ENCODE measurements around the gene PPP2R5B.
A peak's percentile ranks its signal among the peaks of the same experiment; 100 is the strongest.

PPP2R5B gene

DNA sequence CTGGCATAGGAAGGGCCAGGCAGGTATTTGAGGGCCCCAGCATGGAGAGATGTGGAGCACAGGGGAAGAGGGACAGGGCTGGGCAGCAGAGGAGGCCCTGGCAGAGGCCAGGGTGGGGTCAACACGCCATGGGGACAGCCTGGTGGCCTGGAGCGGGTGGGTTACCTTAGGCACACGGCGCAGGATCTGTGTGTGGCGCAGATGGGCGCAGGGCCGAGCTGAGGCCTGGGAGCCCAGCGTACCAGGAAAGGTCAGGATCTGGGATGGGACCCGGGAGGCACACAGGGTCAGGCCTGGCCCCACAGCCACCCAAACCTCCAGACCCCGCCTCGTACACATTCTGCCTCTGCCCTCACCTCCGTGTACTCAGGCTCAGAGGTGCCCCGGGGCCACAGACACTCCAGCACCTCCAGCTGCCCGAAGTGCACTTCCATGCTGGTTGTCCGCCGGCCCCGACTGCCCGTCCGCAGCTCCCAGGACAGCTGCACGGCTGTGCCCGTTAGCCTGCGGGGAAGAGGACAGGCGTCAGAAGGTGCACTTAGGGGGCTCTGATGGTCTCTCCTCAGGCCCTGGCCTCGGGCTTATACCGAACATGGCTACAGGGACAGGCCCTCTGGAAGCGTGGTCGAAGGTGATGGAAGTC lies 13.9 kb upstream of the PPP2R5B start:
- no peak for DNase-seq

DNA sequence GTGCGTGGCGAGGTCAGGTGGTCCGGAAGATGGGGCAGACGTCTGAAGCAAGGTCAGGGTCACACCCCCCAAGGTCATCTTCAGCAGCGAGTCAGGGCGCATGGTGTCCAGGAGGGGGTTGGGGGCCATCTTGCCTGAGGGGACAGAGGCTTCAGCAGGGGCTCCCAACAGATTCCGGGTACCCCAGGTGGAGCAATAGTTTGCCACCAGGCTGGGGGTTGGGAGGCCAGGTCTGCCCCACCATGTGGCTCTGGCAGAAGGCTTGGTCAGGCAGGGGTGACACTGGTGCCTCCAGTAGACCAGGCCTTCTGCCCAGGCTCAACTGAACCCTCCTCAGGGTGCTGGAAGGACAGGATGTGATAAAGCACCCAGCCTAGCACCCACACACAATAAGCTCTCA lies 13.3 kb upstream of the PPP2R5B start:
- DNase-seq, result no peak

DNA sequence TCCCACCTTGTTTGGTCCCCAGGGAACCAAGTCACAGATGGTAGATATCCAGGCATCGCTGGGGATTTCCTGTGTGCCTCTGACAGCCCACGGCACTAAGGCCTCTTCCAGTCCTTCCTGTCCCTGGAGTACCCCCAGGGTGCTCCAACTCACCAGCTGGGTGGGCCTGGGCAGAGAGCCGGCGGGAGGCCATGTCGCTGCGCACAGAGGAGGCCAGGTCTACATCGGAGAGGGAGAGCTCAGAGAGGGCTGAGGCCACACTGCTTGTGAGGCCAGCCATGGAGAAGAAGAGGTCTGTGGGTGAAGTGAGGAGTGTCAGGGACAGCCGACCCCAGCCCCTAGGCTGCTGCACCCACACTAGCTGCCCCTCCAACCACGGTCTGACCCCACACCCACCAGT lies 12.8 kb upstream of the PPP2R5B start:
- no peak for DNase-seq

DNA sequence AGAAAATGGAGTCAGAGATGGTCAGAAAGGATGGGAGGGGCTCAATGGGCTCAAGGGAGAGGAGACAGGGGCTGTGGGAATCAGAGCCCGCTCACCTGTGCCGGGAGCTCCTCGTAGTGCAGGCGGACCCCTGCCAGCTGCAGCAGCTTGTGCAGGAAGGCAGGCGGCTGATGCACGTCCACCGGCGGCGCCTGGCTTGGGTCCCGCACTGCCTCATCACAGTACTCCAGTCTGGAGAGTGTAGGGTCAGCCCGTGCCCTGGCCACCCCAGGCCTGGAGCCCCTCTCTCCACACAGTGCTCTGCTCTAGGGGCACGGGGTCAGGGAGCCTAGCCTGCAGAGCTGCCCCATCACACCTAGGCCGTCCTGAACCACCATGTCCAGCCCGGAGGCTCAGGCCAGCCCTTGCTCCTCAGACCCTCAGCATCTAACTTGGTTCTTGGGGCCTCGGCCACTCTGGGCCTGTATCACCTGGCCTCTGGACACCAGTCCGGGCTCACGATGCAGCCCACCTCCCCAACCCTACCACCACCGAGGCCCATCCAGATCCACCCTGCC lies 11.2 kb upstream of the PPP2R5B start:
- DNase-seq, result no peak

DNA sequence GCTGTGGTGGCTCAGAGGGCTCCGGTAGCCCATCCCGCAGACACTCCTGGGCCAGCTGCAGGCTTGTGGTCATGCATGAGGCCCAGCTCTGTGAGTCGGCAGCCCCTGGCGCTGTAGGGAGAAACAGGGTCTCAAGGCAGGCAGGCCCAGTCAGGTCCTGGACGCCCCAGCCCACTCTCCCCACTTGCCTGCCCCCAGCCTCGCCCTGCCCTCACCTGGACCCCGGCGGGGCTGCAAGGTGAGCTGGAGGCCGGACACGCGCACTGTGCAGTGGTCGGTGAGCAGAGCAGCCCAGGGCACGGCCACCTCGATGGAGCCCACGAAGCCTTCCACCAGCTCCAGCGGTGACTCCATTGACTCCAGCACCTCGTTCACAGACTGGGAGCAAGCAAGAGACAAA lies 10.4 kb upstream of the PPP2R5B start:
- no peak for DNase-seq

DNA sequence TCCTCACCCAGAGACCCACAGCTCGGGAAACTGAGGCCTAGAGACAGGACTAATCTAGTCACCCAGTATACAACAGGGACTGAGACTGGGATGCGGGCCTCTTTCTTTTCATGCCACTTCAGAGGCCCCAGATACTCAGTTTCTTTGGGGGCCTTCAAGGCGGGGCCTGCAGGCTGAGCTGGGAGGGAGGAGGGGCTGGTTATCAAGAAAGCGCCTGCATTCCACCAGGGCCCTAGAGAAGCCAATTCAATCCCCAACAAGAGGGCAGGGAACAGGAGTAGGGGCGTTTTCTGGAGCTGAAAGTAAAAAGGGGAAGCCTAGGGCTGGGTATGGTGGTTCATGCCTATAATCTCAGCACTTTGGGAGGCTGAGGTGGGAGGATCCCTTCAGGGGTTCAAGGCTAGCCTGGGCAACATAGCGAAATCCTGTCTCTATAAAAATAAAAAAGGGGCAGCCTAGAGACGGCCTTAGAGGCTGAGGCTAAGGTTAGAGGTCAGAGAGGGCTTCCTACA lies 9.1 kb upstream of the PPP2R5B start:
- no peak for DNase-seq

DNA sequence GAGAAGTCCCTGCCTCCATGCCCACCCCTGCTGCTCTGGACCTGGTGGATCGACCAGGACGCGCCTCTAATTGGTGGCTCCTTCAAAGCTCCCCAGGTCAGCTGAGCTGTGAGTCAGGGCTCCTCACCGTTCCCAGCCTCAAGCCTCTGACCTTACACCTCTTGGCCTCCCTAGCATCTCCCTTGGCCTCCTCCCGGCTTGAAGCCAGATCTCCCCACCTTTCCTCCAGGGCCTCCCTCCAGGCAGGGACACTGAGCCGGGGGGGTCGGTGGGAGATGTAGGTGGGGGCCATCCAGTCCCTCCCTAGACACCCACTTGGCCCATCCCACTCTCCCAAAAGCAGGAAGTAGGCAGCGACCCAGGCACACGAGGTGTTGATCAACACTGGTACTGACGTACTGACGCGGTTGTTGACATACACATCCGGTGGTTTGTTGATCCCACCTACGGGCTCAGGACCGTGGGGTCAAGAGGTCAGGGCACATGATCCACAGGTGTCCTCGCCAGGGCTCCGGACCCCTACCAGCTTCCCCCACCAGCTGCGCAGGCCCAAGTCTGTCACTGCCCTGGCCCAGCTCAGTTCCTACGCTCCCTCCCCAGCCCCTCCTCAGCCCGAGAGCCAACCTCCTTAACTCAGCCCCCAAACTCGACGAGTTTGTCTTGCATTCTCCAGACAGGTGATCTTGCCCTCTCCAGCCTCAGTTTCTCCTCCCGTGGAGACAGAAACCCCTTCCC lies 8.3 kb upstream of the PPP2R5B start:
- DNase-seq, result peak; percentile 37

DNA sequence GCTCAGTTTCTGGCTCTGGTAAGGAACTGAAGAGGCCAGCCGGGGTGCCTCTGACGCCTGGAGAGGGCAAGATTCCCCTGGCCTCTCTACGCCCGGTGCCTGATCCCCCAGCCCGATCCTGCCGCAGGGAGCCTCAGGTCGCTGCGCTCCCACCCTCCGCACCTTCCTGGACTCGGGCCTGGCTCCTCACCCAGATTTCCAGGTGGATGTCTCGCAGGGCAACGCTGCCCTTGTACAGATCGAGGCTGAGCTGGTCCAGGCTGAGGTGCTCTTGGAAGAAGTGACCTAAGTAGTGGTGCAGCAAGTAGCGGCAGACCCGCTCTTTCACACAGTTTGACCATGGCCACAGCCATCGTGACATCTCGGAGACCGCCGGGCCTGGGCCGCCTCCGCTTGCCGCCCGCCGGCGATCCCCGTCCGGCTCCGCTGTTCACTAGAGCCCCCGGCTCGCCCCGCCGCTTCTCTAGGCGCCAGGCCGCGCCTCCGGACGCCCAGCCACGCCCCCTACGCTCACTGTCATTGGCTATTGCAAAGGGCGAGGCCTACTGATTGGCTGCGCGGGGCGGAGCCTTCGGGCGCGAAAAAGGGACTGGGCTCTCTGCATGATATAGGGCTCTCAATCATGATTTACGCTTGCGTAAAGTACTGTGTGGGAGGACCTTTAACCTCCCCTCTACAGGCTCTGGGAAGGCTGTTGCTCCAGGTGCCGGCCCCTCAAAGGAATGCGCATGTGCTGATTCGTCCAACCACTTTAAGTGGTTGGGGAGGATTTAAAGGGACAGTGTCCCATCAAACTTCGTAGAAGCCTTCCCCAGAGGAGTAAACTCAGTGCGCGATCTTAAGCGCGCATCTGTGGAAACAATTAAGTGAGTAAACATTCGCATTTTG lies 7.5 kb upstream of the PPP2R5B start, which contains the start of gene ATG2A:
Gene ATG2A, minus strand, starts transcription at position 435 of the 888 bp plus-strand sequence. Its CDS starts 74 bp downstream, at position 361.
- peak; percentile 99 for DNase-seq

DNA sequence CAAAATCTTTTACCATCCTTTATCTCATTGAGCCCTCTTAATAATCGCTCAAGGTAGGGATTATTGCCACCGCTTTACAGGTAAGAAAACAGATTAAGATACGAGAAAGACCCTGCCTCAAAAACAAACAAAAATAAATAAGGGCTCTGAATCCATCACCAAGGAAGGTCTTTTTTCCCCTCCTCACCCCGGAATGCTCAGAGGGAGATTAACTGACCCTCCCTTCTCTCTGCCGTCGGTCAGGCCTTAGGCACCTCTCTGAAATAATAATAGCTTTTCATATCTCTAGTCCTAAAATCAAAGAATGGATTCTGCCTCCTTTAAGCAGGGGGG lies 6.9 kb upstream of the PPP2R5B start:
- no peak for DNase-seq

DNA sequence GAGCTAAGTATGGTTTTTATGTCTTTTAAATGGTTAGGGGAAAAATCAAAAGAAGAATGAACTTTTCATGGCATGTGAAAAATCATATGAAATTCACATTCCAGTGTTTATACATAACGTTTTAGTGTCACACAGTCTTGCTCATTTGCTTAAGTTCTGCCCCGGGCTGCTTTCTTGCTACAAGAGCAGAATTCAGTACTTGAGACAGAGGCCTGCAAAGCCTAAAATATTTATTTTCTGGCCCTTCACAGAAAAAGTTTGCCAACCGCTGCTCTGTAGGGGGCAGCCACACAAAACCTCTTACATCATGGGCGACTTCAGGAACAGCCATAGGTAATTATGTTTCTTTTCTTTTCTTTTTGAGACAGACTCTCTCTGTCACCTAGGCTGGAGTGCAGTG lies 6.5 kb upstream of the PPP2R5B start:
- no peak for DNase-seq

DNA sequence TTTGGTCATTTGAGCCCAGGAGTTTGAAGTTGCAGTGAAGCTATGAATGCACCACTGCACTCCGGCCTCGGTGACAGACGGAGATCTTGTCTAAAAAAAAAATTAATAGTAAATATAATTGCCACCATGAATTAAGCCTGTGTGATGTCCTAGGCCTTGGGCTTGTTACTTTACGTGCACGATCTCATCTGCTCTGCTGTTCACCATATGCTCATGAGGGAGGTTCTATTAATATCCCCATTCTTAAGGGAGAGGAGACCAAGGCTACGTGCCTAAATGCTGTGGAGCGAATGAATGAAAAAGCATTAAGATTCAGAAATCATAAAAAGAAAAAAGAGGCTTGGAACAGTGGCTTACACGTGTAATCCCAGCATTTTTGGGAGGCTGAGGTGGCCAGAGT lies 4.9 kb upstream of the PPP2R5B start:
- no peak for DNase-seq

DNA sequence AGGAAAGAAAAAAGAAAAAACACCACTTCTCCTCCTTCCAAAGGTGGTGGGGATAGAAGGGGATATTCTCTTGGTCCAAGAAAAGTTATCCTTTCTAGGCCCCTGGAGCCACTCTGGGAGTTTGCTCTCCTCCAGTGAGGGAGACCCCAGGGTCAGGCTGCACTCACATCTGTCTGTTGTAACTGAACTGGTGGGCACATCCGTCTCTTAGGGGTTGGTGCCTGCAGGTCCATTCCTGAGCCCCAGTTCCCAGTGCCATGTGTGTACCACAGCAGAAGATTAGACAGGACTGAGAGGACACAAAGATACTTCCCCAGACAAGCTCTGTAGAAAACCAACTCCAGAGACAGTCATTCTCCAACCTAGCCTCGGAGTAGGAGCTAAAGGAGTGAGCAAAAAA lies 4.4 kb upstream of the PPP2R5B start:
- no peak for DNase-seq

DNA sequence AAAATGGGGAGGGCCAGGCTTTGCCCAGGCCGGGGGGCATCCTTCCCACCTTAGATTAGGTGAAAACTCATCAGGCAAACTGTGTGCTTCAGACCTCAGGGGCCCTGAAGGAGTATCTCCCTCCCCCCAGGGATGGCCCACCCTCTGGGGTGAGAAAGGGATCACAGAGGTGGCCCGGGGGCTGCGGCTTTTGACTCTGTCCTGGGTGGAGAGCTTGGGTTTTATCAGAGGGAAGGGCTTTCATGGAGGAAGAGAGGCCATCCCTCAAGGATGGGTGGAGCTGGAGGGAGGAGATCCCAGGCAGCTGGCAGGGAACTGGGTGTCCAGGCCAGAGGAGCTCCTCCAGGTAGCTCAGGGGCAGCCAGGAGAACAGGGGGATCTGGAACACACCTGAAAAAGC lies 3.1 kb upstream of the PPP2R5B start:
- DNase-seq, result no peak

DNA sequence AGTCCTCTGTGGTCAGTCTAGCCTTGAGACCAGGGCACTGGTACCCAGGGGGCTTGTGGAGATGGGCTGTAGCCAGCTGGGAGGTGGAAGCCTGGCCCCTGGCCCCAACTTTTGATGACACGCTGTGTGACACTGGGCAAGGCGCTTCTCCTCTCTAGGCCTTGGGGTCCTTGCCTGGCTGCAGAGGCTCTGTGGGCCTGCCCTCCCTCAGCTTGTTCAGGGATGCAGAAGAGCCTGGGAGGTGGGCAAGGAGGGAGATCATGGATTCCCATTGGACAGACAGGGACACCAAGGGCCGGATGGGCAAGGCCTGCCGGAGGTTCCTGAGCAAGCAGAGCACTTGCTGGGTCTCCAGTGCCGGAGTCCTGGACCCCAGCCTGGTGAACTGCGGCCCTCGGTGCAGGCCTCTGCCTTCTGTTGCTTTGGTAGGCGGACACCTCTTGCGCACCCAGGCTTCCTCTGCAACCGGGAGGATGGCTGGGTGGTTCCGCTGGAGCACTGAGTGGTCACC lies 1.3 kb upstream of the PPP2R5B start:
- no peak for DNase-seq

DNA sequence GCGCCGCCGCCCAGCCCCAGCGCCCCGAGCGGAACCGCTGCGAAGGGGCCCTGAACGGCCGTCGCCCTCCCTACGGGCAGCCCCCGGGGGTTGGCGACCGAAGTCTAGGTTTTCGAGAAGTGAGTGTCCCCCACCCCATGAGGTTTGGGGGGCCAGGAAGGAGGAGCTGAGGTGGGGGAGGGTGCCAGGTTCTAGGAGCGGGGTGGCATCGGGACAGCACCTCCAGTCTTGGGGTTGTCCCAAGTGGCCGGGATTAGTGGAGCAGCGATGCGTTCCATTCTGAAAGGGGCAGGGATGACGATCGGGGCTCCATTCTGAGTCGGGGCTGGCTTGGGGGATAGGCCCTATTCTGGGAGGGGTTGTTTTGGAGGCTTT lies 408 bp downstream of the PPP2R5B start:
- DNase-seq, result no peak

DNA sequence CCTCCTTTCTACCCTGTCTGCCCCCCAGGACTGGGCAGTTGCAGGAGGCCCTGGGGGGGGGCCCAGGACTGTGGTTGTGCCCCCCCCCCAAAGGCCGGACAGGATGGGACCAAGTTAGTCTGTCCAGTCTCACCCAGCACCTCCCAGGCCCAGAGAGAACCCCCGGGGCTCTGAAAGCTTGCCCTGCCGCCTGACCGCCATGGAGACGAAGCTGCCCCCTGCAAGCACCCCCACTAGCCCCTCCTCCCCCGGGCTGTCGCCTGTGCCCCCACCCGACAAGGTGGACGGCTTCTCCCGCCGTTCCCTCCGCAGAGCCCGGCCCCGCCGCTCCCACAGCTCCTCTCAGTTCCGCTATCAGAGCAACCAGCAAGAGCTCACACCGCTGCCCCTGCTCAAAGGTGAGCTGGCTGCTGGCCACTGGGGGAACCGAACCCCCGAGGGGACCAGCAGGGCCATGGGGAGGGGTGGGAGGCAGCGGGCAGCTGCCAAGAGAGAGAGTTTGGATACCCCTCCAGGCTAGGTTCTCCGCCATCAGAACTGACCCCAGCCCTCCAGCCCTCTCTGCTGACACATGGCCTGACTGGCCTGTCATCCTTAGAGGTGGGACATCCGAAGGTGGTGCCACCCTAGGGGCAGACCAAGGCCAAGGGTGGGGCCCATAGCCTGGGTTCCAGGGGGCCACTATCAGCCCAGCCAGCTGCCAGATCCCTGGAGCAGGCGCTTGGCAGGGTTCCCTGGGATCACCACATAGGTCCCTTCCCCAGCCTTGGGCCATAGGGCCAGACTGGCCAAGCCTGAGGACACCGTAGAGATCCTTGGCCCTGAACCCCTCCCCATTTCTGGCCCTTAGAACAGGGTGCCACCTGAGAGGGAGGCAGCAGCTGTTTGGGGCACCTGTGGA lies 1.3 kb downstream of the PPP2R5B start:
- DNase-seq, result no peak

DNA sequence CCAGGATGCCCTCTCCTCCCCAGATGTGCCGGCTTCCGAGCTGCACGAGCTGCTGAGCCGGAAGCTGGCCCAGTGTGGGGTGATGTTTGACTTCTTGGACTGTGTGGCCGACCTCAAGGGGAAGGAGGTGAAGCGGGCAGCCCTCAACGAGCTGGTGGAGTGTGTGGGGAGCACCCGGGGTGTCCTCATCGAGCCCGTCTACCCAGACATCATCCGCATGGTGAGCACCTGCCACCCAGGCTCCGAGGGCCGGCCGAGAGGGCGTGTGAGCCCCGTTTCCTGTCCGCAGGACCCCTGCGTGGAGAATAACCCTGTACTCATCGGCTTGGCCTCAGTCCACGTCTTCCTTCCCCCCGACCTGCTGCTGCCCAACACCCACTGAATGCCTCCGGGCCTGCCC lies 2.2 kb downstream of the PPP2R5B start:
- no peak for DNase-seq

DNA sequence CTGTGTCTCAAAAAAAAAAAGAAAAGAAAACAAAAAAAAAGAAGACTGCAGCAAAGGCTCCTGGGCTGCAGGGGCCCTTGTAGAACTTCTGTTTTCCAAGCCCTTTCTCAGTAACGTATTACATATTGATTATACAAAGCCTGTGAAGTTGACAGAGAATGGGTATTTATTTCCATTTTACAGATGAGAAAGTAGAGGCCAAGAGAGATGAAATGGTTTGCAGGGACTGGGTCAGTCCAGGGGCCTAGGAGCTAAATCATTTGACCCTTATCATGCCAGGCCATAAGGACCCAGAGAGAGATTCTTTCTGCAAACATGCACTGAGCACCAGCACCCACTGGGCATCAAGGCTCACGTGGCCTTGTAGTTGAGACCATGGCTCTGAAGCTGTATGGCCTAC lies 4.5 kb downstream of the PPP2R5B start:
- DNase-seq, result no peak

DNA sequence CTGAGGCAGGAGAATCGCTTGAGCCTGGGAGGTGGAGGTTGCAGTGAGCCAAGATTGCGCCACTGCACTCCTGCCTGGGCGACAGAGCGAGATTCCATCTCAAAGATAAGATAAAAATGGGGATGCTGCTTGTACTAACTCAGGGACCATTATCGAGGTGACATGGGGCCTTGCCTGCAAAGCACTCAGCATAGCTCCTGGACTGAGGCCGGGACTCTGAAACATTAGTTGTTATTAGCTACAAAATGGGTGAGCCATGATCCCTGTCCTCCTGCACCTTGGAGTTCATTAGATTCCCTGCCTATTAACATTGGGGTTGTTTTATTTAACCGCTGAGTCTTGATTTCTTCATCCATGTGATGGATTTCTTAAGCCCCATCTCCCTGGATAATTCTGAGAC lies 5.1 kb downstream of the PPP2R5B start:
- no peak for DNase-seq

DNA sequence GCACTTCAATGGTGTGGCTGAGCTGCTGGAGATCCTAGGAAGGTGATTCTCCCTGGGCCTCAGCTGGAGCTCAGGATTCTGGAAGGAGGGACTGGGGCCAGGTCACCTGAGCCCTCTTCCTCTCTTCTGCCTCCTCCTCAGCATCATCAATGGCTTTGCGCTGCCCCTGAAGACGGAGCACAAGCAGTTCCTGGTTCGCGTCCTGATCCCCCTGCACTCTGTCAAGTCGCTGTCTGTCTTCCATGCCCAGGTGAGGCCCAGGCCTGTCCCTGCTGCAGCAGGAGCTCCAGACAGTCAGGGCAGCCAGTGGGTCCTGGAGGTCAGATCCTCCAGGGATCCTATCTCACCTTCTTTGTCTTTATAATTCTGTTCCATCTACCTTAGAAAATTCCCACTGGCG lies 5.9 kb downstream of the PPP2R5B start:
- DNase-seq, result no peak

DNA sequence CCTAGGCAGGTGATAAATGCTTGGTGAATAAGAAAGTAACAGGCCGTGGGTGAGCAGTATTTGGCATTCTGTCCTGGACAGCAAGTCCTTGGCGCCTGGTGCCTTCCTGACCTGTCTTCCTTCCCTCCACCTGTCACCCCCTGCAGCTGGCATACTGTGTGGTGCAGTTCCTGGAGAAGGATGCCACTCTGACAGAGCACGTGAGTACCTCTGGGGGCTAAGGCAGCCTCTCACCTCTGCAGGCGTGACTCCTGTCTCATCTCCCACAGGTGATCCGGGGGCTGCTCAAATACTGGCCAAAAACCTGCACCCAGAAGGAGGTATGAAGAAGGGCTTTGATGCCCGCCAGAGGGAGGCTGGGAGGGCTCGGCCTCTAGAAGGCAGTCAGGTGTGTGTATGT lies 6.8 kb downstream of the PPP2R5B start:
- no peak for DNase-seq

DNA sequence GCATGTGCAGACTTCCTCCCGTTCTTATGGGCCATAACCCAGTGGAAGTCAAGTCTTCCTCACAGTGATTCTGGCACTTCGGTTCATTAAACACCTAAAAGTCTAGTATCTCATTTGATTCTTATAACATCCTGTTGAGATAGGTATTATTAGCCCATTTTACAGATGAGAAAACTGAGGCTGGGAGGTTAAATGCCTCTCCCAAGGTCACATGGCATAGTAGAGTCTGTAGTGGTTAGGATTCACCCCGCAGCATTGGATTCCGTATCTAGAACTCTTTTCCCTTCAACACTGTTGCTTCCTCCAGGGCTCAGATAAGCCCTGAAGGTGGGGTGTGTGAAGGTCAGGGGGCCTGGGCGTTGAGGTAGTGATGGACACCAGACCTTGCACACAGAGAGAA lies 7.8 kb downstream of the PPP2R5B start:
- DNase-seq, result no peak
